NK-92 treated with Interleukin-12 subunit alpha and Interleukin-12 subunit beta, amount 100 ng/mL, for 24 hours (cell line): ENCODE results near the gene HOXD13.

Experiments
- DNase-seq: peaks from one replicate; lab custom pipeline; 2025; lab: John Stamatoyannopoulos, UW

Gene HOXD13

DNA sequence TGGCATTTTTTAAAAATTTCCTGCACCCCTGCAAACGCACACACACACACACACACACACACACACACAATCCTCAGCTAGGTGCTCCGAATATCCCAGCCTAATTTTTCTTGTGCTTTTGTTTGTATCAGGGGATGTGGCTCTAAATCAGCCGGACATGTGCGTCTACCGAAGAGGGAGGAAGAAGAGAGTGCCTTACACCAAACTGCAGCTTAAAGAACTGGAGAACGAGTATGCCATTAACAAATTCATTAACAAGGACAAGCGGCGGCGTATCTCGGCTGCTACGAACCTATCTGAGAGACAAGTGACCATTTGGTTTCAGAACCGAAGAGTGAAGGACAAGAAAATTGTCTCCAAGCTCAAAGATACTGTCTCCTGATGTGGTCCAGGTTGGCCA, 1.8 kb downstream of the HOXD13 start:
- DNase-seq: no peak

DNA sequence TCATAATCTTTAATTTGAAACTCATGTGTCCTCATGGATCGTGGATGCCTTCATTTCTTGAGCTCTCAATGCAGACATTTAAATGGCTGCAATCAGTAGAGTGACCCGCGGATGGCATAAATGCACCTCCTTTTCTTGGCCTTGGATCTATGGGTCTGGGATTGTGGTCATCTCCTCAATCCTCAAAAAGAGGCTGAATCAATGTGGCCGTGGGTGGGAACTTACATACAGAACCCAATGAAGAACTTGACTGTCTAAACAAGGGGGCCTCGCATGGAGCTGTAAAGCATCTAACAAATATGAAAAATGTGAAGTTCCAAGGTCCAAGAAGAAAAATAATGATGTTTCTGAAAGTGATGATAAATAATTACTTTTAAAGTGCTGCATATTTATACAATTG, 2.9 kb downstream of the HOXD13 start:
- DNase-seq: no peak

DNA sequence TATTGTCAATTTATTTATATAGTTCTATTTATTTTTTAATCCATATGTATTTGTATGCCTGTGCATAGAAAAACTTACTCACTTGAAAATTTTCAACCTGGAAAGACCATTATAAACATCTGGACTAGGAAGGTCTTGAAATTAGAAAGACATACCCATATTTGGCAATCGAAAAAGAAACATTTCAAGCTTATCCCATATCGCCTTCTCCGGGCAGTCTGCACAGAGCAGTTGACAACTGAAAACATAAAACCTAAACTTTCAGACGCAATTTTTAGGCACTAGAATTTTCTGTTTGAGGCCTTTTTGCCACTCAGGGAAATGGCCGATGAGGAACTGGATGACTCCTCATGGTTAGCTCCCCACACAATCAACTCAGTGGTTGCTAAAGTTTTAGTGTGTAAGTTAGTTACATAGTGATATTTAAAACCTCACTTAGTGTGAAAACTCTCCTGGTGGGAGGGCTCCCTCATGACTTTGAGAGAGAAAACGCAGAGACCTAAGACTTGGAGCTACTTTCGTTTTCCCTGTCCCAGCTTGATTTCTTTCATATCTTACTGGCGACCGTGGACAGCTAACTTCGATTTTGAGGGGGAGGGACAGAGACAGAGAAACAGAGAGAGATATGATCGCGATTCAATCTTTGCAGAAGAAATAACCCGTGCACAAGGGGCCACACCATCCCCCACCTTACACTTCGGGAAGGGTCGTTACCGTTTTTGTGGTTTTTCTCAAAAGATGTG, 3.9 kb downstream of the HOXD13 start:
- no peak for DNase-seq

DNA sequence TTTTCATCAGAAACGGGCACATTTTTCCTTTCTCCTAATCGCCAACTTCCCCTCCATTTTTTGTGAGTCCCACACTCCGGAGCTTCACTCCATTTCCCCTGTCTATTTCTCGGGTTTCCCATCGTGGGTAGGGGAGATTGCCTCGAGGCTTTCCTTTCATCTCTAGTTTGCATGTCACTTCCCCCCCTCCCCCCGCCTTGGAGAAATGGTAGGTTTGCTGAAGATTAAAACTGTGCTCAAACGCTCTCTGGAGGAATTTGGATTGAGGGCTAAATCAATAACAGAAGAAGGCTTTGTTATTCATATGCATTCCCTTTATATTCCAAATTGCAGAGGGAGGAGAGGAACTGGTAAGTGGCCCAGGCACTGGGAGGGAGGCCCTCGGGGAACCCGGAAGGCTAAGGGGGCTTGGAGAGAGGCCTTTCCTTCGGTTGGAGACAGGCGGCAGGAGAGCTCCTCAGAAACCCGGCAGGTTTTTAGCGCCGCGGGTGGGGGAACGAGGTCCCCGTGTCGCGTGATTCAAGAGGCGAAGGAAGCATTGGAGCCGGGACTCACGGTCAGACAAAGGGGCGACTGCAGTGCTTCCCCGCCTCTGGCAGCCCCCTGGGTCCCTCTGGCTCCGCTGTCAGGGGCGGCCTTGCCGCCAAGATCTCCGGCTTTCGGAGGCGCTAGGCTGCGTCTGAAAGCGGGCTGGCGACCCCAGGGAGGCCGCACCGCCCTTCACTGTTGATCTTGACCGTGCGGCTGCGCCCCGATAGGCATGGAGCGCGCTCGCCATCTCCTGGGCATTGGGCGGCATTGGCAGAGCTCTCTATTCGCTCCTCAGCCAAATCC, 4.7 kb downstream of the HOXD13 start:
- DNase-seq: peak; percentile 62

DNA sequence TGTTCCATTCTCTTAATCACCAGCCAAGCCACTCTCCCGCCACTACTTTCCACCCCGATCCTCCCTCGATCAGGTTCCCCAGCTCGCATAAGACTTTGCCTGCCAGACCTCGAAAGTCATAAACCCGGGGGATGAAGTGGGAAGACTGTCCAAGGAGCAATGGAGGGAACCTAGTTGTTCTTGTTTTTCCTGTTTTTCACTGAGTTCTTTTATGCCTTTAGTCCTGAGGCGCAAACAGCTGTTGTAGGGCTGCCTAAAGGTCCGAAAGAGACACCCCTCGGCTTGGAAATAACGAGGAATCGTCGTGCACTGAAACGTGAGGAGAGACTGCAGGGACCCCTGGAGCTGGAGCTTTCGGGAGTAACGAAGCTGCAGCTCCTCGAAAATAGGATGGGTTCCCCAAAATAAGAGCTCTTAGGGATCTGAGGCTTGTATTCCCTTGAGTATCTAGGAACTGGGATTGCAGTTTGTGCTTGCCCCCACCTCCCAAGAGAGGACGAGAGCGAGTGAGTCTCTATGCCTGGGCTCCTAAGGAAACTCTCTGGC, 5.4 kb downstream of the HOXD13 start:
- DNase-seq: no peak

DNA sequence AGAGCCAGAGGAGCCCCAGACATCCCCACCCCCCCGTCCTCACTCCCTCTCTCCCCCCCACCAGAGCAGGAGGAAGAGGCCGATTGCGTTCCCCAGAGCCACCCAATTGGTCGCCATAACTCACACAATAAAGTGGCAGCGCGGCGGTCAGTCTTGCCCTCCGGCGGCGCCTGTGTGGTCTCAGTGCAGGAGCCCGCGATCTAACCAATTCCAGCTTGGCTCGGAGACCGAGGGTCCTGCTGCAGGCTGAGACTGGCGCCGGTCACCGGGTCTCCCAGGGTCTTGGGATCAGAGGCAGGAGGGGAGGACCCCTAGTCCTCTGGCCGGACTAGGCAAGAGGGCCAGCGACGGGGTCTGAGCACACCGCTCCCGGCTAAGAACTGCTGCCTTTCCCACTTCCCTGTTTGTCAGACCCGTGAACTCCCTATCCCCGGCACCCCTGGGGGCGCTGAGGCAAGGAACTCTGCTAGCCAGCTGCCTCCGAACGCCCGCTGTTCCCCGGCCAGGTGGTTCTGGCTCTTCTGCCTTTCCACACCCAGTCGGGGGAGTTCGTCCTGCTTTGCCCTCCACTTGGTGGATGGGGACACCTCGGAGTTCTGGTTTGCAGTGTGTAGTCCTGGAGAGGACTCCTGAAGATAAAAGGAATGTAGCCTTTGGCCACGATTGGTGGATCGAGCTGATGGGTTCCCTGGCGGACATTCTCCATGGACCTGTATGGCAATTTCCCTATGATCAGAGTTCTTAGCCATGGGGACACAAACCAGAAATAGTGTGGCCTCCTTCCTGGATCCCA, 6.0 kb downstream of the HOXD13 start:
- no peak for DNase-seq

DNA sequence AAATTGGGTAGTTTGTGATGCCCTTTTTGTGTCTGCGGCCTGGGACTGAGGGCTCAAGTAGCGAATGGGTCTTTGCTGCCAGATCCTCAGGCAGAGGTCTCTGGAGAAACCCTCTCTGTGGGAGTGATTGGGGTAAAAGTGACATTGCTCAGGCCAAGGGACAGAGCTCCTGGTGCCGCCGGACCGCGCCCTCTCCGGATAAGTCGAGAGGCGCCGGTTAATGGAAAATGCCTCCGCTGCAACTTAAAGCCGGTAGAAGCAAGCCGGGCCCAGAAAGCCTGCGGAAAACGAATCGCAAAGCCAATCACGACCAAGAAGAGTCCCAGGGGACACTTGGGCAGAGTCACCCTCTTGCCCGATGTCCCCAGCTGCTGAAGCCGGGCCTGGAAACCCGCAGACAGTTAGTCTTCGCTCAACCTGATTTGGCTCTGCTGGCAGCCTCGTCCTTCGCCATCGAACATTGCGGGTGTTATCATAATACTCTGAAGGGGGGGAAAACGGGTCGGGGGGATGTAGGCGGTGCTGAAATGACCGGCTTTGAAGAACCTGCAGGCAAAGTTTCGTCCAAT, 6.7 kb downstream of the HOXD13 start:
- DNase-seq: no peak

DNA sequence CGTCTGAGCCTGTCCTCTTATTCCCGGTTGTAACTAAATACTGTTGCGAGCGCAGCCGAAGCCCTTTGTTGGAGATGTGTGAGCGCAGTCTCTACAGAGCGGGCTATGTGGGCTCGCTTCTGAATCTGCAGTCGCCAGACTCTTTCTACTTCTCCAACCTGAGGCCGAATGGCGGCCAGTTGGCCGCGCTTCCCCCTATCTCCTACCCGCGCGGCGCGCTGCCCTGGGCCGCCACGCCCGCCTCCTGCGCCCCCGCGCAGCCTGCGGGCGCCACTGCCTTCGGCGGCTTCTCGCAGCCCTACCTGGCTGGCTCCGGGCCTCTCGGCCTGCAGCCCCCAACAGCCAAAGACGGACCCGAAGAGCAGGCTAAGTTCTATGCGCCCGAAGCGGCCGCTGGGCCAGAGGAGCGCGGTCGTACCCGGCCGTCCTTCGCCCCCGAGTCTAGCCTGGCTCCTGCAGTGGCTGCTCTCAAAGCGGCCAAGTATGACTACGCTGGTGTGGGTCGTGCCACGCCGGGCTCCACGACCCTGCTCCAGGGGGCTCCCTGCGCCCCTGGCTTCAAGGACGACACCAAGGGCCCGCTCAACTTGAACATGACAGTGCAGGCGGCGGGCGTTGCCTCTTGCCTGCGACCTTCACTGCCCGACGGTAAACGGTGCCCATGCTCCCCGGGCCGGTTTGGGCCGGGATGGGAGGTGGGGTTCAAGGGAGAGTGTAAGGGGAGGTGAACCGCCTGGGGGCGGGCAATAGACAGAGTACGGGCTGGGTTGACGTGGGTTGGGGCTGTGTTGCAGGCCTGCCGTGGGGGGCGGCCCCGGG, 7.4 kb downstream of the HOXD13 start, which contains the start of gene HOXD12:
Gene HOXD12 (plus strand): TSS at position 68 of the 819 bp plus-strand sequence. CDS start 7 bp downstream, at position 75.
- DNase-seq: no peak

DNA sequence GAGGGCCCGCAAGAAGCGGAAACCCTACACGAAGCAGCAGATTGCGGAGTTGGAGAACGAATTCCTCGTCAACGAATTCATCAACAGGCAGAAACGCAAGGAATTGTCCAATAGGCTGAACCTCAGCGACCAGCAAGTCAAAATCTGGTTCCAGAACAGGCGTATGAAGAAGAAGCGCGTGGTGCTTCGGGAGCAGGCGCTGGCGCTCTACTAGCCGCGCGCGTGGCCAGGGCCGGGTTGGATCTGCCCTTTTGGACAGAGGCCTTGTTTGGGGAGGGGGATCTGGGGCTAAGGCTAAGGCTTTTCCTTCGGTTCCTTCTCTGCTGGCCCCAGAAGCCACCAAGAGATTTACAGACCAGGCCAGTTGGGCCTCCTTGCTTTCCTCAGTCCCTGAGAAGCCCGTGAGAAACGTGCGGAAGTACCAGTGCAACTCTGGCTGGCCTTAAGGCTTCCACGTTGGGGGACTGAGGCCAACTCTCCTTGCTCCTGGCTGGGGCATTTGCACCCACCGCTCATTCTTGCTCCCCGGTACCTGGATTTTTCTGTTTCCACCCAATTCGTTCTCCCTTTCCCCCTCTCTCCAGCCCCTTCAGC, 8.1 kb downstream of the HOXD13 start:
- DNase-seq: no peak

DNA sequence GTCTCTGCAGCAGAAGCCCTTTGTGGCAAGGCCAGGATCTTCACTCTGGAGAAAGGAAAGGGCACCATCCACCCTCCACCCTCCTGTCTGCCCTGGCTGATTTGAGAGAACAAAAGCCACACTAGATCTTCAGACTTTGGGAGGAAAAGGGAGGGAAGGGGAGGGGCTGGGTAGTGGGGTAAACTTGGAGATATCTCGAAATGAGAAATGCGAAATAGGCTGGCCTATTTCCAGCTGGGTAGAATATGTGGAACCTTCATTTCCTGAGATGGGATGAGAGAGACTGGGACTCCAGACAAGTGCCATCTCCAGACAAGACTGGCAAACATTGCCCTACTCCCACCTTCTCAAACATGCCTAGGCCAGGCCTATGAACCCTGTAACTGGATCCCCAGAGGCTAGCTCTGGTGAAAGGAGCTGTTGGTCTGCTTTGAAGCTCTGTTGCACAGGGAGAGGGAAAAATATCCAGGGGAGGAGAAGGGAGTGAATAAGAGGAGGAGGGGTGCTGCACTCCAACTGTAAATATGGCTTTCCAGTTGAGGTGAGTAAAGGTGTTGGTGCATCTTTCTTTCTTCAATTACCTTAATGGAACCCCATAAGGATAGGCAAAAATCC, 8.8 kb downstream of the HOXD13 start:
- no peak for DNase-seq

DNA sequence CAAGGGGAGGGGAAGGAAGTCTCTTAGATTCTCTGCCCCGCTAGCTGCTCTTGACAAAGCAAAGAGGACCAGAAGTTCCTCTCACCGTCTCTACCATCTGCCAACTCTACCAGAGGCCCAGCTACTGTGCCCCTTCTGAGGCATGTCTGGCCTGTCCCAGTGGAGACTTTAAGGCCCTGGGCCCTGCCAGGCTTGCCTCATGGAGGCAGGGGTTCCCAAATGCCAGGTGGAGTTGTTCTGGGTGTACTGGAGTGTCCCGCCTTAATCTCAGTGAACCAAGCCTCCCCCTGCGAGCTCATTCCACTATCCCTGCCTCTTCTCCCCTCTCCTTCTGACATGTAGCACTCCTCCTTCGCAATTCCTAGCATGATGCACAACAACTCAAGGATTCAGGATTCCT, 9.3 kb downstream of the HOXD13 start:
- no peak for DNase-seq

DNA sequence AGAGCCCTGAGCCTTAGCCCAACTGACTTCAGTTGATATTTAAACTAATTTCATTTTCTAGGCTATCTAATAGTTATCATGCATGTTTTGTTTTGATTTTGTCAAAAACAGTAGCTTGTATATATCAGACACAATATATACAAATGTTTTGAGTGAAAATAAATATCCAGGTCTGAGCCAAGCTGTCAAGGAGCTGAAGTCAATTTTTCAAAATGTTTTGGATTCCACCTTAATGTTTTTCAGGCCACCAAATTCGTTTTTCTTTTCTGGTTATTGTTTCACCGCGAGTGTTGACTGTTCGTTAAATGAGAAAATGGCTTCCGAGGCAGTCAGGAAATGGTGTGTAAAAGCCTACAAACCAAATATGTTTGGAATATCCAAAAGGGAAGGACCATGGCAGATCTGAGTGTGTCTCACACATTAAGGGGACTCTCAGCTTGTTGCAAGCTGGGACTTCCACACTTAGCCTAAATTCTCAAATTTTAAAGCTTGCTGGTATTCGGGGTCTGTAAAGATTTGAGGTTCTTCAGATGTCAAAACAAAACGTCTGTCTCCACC, 9.9 kb downstream of the HOXD13 start:
- no peak for DNase-seq

DNA sequence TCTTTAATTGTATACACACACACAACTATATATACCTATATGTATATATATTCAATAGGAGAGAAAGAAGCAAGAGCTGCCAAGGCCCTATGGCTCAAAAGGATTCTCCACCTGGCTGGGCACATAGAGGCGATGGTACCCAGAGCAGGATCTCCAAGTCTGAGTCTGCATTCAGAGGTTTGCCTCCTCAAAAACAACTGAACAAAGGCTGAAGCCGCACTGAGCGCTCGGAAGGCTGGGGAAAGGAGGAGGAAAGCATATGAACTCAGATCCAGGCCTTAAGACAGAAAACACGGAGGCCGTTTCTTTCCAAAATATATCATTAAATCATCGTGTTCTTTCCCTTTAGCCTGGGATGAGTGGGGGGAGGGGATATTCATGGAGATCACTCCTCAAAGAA, 10.7 kb downstream of the HOXD13 start:
- DNase-seq: no peak

DNA sequence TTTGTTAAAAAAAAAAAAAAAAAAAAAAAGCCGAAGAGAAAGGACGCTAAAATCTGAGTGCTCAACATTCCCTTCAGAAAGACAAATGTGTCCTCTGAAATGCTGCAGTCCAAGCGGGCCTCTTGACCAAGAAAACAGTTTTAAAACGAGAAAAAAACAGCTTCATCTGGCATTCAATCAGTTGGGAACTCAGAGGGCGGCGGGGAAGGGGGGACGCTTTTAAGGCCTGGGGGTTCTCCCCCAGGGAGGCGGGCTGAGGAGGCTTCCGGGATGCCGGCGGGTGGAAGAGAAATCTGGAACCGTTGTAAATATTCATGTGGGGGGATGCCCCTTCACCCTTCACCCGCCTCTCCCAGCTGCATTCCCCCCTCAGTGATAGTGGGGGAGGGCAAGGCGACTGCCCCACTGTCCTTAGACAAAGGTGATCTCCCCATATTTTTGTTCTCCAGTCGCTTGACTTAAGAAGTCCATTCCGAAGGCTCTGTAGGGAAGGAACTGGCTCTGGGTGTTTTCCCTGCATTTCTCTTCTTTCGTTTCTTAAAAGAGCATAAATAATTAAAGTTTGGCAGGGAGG, 11.3 kb downstream of the HOXD13 start:
- DNase-seq: no peak

DNA sequence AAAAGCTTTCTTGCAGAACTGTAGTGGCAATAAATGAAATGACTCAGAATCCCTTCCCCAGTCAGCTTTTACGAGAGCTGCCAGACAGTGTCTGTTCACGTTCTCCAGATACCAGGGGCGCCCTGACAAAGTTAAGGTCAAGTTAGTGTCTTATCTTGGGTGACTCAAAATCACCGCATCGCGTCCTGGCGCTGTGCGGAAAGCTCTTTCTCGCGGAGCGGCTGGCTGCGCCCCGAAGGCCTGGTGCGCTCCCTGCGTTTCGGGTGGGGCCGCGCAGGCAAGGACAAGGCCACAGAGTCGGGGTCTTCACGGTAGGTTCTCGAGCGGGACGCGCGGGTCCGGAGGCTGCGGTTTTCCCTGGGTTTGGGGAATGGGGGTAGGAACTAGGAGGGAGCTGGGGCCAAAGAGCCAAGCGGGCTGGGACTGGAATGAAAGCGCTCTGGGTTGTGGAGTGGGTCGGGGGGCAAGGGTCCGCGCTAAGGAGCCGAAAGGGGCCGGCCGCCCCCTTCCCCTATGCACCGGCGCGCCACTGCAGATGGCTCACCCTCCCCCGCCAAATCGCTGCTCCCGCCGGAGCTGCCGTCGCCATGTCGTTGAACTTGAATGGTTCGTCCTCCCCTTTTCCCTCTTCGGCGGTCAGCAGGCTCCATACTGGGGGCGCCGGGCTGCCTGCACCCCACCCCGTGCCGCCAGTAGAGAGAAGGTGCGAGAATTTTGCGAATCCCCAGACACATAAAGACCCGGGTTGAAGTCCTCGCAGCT, 12.0 kb downstream of the HOXD13 start:
- DNase-seq: no peak

DNA sequence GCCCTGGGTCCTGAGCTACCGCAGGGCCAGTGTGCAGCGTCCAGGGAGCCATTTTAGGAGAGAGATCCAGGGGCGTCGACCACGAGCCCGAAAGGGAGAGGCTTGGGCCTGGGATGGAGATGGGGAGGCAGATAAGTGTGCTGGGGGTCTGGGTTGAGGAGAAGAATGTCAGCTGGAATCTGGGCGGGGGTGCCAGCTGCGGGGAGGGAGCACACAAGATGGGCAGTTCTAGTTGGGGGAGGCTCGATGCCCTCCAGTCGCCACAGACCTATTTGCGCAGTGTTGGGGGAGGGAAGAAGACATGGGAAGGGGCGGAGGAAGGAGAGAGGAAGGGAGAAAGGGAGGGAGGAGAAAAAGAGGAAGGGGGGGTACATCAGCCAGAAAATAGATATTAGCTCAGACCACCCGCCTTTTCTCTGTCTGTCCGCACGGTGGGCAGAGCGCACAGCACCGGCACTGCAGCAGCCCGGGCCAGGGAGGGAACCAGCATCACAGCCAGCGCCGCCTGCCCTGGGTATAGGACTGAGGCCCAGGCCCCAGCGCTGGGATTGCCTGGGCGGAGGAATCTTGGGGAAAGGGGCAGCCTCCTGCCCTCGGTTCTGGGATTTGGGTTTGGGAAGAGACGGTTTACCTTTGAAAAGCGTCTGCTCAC, 12.7 kb downstream of the HOXD13 start:
- DNase-seq: no peak

DNA sequence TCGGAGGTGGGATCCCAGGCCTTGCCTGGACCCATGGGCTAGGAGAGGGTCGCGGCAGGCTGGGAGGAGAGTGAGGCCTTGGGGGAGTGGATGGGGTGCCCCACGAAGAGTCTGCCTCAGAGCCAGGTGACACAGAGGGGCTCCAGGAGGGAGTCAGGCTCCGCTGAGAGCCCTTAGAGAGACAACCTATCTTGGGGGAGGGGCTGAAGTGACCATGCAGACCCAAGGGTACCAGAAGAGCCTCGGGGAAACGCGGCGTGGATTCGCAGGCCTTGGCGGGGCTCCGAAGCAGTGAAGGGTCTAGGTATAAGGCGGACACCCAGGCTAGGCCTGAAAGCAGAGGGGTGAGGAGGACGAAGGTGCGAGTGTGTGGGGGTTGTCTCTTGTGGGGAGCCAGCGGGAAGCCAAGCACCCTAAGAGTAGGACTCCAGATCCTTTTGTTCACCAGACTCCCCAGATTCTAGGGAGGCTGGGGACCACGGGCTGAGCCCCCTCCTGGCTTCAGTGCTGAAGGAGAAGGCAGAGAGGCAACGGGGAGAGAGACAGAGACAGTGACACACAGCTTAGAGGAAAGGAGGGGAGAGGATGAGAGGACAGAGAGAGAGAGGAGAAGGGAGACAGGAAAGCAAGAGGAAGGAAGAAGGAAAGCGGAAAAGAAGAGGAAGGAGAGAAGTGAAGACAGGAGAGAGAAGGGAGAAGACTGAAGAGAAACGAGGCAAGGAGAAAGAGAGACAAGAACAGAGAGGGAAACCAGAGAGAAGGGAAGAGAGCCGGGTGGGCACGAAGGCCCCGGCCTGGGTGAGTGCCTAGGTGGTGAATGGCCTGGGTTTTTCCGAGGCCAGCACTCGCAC, 13.4 kb downstream of the HOXD13 start:
- DNase-seq: no peak
